ENCODE results near the gene CASZ1.

- TF ChIP-seq, protein P1, sequence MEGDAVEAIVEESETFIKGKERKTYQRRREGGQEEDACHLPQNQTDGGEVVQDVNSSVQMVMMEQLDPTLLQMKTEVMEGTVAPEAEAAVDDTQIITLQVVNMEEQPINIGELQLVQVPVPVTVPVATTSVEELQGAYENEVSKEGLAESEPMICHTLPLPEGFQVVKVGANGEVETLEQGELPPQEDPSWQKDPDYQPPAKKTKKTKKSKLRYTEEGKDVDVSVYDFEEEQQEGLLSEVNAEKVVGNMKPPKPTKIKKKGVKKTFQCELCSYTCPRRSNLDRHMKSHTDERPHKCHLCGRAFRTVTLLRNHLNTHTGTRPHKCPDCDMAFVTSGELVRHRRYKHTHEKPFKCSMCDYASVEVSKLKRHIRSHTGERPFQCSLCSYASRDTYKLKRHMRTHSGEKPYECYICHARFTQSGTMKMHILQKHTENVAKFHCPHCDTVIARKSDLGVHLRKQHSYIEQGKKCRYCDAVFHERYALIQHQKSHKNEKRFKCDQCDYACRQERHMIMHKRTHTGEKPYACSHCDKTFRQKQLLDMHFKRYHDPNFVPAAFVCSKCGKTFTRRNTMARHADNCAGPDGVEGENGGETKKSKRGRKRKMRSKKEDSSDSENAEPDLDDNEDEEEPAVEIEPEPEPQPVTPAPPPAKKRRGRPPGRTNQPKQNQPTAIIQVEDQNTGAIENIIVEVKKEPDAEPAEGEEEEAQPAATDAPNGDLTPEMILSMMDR (IDR thresholded peaks at IDR 0.05; ENCODE audit: poor library complexity) = no peak
- TF ChIP-seq EZH2phosphoT487 (IDR thresholded peaks at IDR 0.05; ENCODE audit: low read depth, severe bottlenecking, unreplicated experiment) (no peak), EZH2 (IDR thresholded peaks at IDR 0.05; ENCODE audit: borderline replicate concordance) (no peak)
Observed at GRCh38 chr1:10604966-10605365, 191.5 kb downstream of the CASZ1 start.

Data from hepatocyte (in vitro differentiated cells).